Panc1 (cell line): ENCODE results near the gene CHN1. TPM values are rescaled to one million over a fixed set of nuclear protein-coding genes. Genes with fewer than 3 reads are reported as not detected.

Source experiments
- ATAC-seq: fragments of 200-7000 bp; cut with Tn5 transposase; 2 replicates; pipeline ENCODE4 v1.9.1; 2020; ENCODE audit warnings: mild to moderate bottlenecking, moderate library complexity
- BruUV-seq: library from RNA; stranded (reverse); fragments of 400-500 nt; replicated peaks from 2 replicates; lab custom pipeline; 2021; lab: Mats Ljungman, UMichigan
- CTCF ChIA-PET: fragments of 300-600 bp; sonication (Branson Sonifier 250); formaldehyde crosslinking; loops from one replicate; lab custom pipeline; 2022; ENCODE audit warnings: antibody characterized with exemption; lab: Charles Lee
- POLR2A ChIA-PET: fragments of 300-600 bp; sonication (Branson Sonifier 250); formaldehyde crosslinking; loops from one replicate; lab custom pipeline; 2022; ENCODE audit warnings: antibody characterized with exemption; lab: Charles Lee
- DNase-seq: peaks from one replicate; pipeline ENCODE4 v3.0.0-alpha.2; 2010; ENCODE audit warnings: low read depth, low spot score
- H3K27ac ChIP-seq: 2 replicates; pipeline ENCODE4 v1.5.1; 2011; ENCODE audit warnings: mild to moderate bottlenecking, low read length, inconsistent platforms
- H3K27me3 ChIP-seq: fragments of 200-500 bp; sonication (Bioruptor generic); 2 replicates; pipeline ENCODE4 v1.6.0; 2014; ENCODE audit warnings: low read length, inconsistent platforms; ENCODE audit not compliant: control insufficient read depth, insufficient read depth
- H3K36me3 ChIP-seq: fragments of 200-500 bp; sonication (Bioruptor generic); 2 replicates; pipeline ENCODE4 v1.5.1; 2014; ENCODE audit warnings: inconsistent platforms, mild to moderate bottlenecking, low read length, moderate library complexity; ENCODE audit not compliant: control insufficient read depth, insufficient read depth
- H3K4me1 ChIP-seq: 2 replicates; pipeline ENCODE4 v1.5.1; 2011; ENCODE audit warnings: inconsistent platforms, mild to moderate bottlenecking, low read length, moderate library complexity; ENCODE audit not compliant: control insufficient read depth, insufficient read depth
- H3K4me3 ChIP-seq, 2 experiments: 2 replicates each; pipeline ENCODE4 v1.5.1; 2011 to 2012; ENCODE audit warnings: low read depth in 2 of 2, low read length in 2 of 2, mild to moderate bottlenecking in 2 of 2, inconsistent platforms in 1 of 2, moderate library complexity in 1 of 2
- H3K9me3 ChIP-seq: fragments of 200-500 bp; sonication (Bioruptor generic); 2 replicates; pipeline ENCODE4 v1.5.1; 2014; ENCODE audit warnings: low read depth, mild to moderate bottlenecking, inconsistent platforms, low read length, moderate library complexity; ENCODE audit not compliant: control insufficient read depth, insufficient read depth
- POLR2AphosphoS5 ChIP-seq: IDR thresholded peaks from 2 replicates; pipeline ENCODE4 v1.6.1; 2012; ENCODE audit warnings: mild to moderate bottlenecking, low read depth, low read length, moderate library complexity
- SIN3A ChIP-seq: IDR thresholded peaks from 2 replicates; pipeline ENCODE4 v1.6.1; 2012; ENCODE audit warnings: low read depth, mild to moderate bottlenecking, low read length, moderate library complexity, borderline replicate concordance; ENCODE audit not compliant: insufficient read depth
- TCF7L2 ChIP-seq: IDR thresholded peaks from 2 replicates; pipeline ENCODE4 v1.6.1; 2011; ENCODE audit warnings: mild to moderate bottlenecking, low read depth, low read length, inconsistent platforms
- in situ Hi-C: cut with HindIII; loops from 2 replicates; pipeline ENCODE4 v1.10.0; 2016; ENCODE audit warnings: low sequenced_read_pairs, low pct_unique_long_range_greater_than_20kb
- intact Hi-C: fragments of 100-400 bp; cut with micrococcal nuclease; formaldehyde crosslinking; loops from one replicate; pipeline ENCODE4 v1.10.0; 2022; ENCODE audit not compliant: unreplicated experiment
- total RNA-seq: library from RNA; stranded (reverse); gene quantifications from one replicate; pipeline ENCODE4 v1.2.1, GENCODE V29; 2021; ENCODE audit not compliant: unreplicated experiment
- TF ChIP-seq, protein P1 (sequence below): fragments of 450-650 bp; IDR thresholded peaks from 2 replicates; pipeline ENCODE4 v1.5.1; 2017; ENCODE audit warnings: mild to moderate bottlenecking
- TF ChIP-seq, protein P2 (sequence below), 2 experiments: IDR thresholded peaks; 2 replicates each; pipeline ENCODE4 v1.6.1; 2011 to 2012; ENCODE audit warnings: low read depth in 2 of 2, control low read depth in 1 of 2, low read length in 1 of 2, mild to moderate bottlenecking in 1 of 2, moderate library complexity in 1 of 2; ENCODE audit not compliant: insufficient read depth in 1 of 2

The CHN1 gene
- total RNA-seq, 1 experiment from 2014 or later: 20.8 TPM

DNA sequence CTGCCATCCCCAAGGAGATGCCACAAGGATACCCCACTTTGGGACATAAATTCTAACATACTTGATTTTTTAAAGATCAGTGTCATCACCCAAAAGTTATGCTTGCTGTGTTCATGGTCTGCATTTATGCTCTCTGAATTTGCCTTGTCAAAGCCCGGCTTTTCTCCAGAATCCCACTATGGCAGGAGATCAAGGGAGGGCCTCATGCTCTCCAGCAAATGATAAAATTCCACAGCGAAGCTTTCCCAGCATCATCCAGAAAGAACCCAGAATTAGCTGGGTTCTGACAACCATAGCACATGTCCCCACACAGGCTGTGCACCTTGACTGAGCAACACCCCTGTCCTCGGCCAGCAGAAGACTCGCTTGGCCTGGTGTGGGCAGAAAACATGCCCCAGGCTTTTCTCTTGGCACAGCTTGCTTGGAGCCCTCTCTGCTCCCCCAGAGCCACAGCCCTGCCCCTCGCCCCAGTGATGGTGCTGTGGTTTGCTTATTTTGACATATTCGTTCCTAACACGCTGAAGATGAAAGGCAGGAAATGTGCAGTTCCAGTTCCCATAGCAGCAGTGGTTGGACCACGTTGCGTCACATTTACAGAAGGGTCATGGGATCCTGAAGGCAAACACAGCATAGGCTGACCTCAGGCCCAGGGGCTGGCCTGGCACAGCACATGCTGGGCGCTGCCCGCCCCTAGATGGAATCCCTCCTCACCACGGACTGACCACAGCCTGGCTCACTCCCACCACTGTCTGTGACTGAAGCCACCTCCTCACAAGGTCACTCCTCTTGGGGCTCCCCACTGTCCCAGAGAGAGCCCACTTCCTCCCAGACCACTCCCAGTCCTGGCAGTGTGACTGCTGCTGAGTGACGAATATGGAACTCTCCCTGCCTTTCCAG lies 226.8 kb downstream of the CHN1 start:
- Histone ChIP-seq H3K27me3 (no peaks in the 10 kb centered on the region), H3K27ac (no peak overlapping the region), H3K36me3 (no peaks in the 10 kb centered on the region), H3K9me3 (no peaks in the 10 kb centered on the region), H3K4me1 (no peaks in the 10 kb centered on the region), H3K4me3 (no peak overlapping the region)
- ChIA-PET CTCF (no interaction called here), POLR2A (no interaction called here)
- intact Hi-C loops (no loop called here), in situ Hi-C loops (loop anchor here (25.0 kb wide), 1 partner anchor 184 kb away; no protein-coding TSS in a partner anchor)
- BruUV-seq: no TSS peak
- ATAC-seq (no peak), DNase-seq (no peak)
- TF ChIP-seq, protein P1, sequence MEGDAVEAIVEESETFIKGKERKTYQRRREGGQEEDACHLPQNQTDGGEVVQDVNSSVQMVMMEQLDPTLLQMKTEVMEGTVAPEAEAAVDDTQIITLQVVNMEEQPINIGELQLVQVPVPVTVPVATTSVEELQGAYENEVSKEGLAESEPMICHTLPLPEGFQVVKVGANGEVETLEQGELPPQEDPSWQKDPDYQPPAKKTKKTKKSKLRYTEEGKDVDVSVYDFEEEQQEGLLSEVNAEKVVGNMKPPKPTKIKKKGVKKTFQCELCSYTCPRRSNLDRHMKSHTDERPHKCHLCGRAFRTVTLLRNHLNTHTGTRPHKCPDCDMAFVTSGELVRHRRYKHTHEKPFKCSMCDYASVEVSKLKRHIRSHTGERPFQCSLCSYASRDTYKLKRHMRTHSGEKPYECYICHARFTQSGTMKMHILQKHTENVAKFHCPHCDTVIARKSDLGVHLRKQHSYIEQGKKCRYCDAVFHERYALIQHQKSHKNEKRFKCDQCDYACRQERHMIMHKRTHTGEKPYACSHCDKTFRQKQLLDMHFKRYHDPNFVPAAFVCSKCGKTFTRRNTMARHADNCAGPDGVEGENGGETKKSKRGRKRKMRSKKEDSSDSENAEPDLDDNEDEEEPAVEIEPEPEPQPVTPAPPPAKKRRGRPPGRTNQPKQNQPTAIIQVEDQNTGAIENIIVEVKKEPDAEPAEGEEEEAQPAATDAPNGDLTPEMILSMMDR: no peak
- TF ChIP-seq TCF7L2: no peak
- no peak for TF ChIP-seq SIN3A
- TF ChIP-seq, protein P2, sequence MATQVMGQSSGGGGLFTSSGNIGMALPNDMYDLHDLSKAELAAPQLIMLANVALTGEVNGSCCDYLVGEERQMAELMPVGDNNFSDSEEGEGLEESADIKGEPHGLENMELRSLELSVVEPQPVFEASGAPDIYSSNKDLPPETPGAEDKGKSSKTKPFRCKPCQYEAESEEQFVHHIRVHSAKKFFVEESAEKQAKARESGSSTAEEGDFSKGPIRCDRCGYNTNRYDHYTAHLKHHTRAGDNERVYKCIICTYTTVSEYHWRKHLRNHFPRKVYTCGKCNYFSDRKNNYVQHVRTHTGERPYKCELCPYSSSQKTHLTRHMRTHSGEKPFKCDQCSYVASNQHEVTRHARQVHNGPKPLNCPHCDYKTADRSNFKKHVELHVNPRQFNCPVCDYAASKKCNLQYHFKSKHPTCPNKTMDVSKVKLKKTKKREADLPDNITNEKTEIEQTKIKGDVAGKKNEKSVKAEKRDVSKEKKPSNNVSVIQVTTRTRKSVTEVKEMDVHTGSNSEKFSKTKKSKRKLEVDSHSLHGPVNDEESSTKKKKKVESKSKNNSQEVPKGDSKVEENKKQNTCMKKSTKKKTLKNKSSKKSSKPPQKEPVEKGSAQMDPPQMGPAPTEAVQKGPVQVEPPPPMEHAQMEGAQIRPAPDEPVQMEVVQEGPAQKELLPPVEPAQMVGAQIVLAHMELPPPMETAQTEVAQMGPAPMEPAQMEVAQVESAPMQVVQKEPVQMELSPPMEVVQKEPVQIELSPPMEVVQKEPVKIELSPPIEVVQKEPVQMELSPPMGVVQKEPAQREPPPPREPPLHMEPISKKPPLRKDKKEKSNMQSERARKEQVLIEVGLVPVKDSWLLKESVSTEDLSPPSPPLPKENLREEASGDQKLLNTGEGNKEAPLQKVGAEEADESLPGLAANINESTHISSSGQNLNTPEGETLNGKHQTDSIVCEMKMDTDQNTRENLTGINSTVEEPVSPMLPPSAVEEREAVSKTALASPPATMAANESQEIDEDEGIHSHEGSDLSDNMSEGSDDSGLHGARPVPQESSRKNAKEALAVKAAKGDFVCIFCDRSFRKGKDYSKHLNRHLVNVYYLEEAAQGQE (IDR thresholded peaks at IDR 0.05; ENCODE audit: insufficient read depth in 1 of 2, low read depth in 2 of 2, low read length in 1 of 2): no peak
- no peak for TF ChIP-seq POLR2AphosphoS5

DNA sequence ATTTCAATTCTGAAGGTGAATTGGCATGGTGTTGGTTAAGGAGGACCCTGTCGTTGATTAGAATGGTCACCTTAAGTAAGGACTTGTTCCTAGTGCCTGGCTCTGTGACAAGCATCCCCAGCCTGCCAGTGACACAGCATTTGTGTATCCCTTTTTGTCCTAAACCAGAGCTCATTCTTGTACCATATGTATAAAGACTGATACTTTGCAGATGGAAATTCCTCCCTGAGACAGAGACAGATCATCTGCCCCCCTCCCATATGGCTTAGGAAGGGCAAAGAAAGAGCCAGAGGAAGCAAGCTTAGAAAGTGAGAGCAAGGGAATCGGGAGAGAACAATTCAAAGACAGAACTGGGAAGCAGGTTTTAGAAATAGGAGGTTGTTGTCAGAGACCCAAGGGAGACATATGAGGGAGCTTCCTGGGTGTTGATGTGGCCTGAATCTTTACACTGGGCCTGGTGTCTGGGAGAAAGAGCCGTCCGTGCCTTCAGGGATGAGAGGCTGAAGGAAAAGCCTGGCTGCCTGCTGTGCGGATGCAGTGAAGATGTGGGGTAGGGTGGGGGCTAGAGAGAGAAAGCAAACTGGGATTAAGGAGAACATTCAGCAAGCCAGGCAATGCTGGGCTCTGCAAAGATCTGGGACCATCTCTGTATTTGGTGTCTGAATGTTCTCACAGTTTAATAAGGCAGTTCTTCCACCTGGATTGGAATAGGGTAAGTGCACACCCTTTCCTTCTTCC lies 227.7 kb downstream of the CHN1 start:
- ChIA-PET POLR2A (no interaction called here), CTCF (interaction anchor here (0.6 kb wide), 1 partner anchor 213 kb away, joined by 5 read pairs; no protein-coding TSS in a partner anchor)
- ATAC-seq (no peak), DNase-seq (no peak)
- intact Hi-C loops: no loop called here
- Histone ChIP-seq H3K9me3 (no peaks in the 10 kb centered on the region), H3K4me3 (no peak overlapping the region), H3K4me1 (no peaks in the 10 kb centered on the region; the same call in 1 of the 2 replicates), H3K27ac (no peak overlapping the region), H3K27me3 (no peaks in the 10 kb centered on the region), H3K36me3 (no peaks in the 10 kb centered on the region)
- in situ Hi-C loops: loop anchor here (25.0 kb wide), 1 partner anchor 185 kb away; no protein-coding TSS in a partner anchor
- TF ChIP-seq, protein P2 (IDR thresholded peaks at IDR 0.05; ENCODE audit: insufficient read depth in 1 of 2, low read depth in 2 of 2, low read length in 1 of 2): no peak
- TF ChIP-seq POLR2AphosphoS5: no peak
- TF ChIP-seq, protein P1: no peak
- no TSS peak for BruUV-seq
